Posterior vena cava (tissue), 2 donors: ENCODE measurements around the gene POLR2M. TPM values are rescaled to one million over a fixed set of nuclear protein-coding genes. Genes with fewer than 3 reads are reported as not detected.

Experiments
- DNase-seq: peaks from one replicate; pipeline ENCODE4 v3.0.0-alpha.2; 2020; ENCODE audit warnings: low spot score
- intact Hi-C, 2 donors: fragments of 100-400 bp; cut with DNase I; formaldehyde crosslinking; loops; one replicate each; pipeline versions ENCODE4 v1.14.1 to v1.14.2; 2022 to 2023
- total RNA-seq, 2 donors: library from RNA; stranded (reverse); fragmentation: NEBNext Ultra II Directional; extraction: Animal tissue kit (Norgen Biotek cat#: 25700); gene quantifications; one replicate each; pipeline ENCODE4 v1.2.1, GENCODE V29; 2021
- donor health status: DM: yes; HTN: yes; CAD: no.
- donor health status: DM: yes; HTN: yes; CAD: no.

POLR2M gene
- total RNA-seq, 2 donors from 2014 or later, result 65.2 to 76.0 TPM

DNA sequence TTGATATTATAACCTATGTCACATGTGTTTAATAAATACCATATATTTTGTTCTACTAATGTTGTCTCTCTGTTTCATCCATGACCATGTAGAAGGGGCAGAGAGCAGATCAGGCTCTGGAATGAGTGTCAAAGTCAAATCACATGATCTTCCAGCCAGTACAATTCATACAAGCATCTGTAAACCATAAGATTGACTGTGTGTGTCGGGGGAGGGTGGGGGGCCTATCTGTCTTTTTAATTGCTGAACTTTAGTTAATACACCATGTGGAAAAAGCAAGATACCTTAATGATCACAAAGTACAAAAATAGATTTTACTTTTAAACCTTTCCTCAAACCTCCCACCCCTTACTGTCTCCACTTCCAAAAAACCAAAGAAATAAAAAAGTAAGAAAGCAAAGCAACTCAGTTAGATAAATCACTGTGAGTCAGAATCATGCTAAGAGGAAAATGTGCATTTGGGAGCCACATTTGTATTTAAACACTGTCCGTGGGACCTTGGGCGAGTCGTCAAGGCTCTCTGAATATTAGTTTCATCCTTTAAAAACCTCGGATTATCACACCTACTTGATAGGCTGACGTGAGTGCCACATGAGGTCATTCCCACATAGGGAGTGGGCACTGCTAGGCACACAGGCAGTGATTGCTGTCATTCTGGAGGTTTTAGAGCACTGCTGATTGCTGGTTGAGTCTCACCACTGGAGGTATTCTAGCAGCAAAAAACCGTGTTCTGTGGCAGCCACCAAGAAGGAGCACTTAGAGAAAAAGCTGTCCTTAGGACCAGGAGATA lies 21.0 kb upstream of the POLR2M start:
- DNase-seq, result no peak
- intact Hi-C loops, result no loop called here

DNA sequence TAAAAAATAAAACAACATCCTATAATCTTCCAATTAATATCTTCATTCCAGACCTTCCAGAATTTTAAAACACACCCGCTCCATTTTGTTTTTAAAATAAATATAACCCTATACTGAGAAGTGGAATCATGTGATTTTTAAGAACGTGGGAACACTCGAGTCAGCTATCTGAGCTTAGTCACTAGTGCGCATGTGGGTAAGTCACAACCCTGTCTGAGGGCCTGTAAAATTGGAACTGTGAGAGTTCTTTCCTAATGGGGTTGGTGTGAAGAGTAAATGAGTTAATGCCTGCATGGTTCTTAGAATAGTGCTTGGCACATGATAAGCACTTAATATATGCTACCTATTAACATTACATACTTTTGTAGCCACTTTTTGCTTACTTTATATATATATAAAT lies 19.9 kb upstream of the POLR2M start:
- no peak for DNase-seq
- intact Hi-C loops, result no loop called here

GRCh38 chr15:57690341-57690966 lies 16.1 kb upstream of the POLR2M start:
- intact Hi-C loops, result no loop called here
- DNase-seq, result no peak

DNA sequence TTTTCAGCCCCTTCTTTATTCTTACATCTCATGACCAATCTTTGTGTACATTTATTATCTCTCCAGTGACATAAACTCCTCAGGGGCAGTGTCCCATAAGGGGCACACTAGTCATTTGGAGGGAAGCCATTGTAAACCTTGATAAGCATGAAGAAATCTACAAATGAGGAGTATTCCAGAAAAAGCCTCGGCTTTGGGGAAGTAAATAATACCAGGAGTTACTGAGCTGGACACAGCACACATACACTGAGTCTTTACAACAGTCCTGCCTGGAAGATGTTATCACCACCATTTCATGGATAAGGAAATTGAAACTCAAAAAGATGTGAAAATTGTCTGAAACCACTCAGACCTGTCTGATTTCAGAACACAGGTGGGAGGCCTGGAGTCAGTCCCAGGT lies 15.4 kb upstream of the POLR2M start:
- no peak for DNase-seq
- intact Hi-C loops, result no loop called here

GRCh38 chr15:57692709-57693108 lies 13.8 kb upstream of the POLR2M start:
- no peak for DNase-seq
- intact Hi-C loops, result no loop called here

GRCh38 chr15:57694279-57694678 lies 12.2 kb upstream of the POLR2M start:
- no peak for DNase-seq
- intact Hi-C loops, result no loop called here

- intact Hi-C loops, result no loop called here
- DNase-seq, result no peak
Observed at GRCh38 chr15:57696146-57696545, 10.4 kb upstream of the POLR2M start.

- intact Hi-C loops, result no loop called here
- no peak for DNase-seq
Observed at GRCh38 chr15:57697588-57697987, 8.9 kb upstream of the POLR2M start.

- no peak for DNase-seq
- intact Hi-C loops, result no loop called here
Observed at GRCh38 chr15:57698243-57698642, 8.3 kb upstream of the POLR2M start.

DNA sequence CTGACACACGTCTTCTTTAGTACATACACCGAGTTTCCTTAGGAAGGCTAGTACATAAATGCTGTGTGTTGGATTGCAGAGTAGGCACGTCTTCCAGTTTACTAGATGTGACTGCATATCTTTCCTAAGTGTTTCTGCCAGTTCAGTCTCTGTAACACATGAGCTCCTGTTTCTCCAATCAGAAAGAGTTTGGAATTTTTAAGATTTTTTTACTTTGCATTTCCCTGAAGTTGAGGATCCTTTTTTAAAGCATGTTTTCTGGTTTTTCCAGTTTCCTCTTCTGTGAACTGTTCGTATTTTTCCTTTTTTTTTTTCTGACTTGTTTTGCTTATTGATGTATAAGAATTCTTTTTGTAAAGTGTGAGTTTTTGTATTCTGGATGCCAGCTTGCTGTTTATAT lies 7.5 kb upstream of the POLR2M start:
- intact Hi-C loops, result no loop called here
- no peak for DNase-seq

DNA sequence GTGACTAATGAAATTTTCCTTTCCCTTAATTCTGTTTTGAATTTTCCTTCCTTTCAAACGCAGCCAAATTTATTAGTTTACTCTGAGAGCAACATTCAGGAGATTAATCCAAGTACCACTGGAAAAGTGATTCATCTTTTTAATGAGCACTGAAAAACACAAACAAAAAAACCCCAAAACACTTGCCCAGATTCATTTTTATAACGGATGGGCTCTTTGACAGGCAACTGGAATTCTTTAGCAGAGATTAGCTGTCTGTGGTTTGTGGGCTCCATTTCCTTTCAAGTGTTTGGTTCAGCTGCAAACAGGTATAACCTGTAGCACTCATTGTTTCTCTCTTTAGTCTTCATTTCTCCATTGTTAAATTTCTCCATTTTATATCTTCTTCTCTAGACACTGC lies 3.1 kb upstream of the POLR2M start:
- no peak for DNase-seq
- intact Hi-C loops, result no loop called here

DNA sequence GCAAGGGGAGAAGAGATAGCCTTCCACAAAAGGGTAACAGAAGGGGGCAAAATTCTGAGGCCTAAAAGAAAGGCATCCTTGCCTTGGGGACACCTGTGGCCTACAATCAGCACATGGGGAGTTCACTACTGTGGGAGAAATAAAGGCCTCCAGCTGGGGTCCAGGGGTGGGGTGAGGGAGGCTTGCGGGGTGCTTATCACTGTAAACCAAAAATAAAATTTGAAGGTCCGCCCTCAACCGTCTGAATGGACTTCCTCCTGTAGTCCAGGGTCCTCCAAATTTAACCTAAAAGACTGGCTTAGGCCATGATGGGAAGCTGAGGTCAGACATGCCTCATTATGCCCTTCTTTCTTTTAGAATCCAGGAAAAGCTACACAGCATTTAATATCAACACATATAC lies 2.1 kb upstream of the POLR2M start:
- intact Hi-C loops, result no loop called here
- DNase-seq, result no peak

DNA sequence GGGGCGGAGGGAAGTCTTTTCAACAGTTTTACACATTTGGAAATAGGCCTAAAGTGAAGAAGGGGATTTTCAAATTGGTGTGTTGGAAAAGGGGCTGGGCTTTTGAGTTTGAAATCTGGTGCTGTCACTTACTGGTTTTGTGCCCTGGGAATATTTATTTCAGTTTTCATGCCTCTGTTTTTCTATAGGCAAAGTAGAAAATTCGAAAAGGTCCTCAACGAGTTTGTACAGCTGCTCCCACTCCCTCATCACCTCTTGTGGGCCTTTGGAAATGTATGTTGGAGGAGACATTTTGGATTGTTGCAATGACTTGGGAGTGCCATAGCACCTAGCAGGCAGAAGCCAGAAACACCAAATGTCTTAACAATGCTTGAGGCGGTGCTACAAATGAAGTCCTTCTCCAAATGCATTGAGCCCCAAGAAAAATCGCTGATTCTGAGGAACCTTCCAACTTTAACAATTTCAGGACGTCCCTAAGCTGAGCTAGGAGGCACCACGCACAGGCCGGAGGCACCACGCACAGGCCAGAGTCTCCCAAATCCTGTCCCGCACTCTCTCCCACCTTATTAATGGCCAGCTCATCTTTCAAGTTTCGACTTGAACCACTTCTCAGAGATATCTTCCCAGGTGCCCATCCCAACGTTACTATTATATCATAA lies 639 bp upstream of the POLR2M start:
- no peak for DNase-seq
- intact Hi-C loops, result no loop called here

- intact Hi-C loops, result no loop called here
- no peak for DNase-seq
Observed at GRCh38 chr15:57708047-57708446, 1.5 kb downstream of the POLR2M start.

DNA sequence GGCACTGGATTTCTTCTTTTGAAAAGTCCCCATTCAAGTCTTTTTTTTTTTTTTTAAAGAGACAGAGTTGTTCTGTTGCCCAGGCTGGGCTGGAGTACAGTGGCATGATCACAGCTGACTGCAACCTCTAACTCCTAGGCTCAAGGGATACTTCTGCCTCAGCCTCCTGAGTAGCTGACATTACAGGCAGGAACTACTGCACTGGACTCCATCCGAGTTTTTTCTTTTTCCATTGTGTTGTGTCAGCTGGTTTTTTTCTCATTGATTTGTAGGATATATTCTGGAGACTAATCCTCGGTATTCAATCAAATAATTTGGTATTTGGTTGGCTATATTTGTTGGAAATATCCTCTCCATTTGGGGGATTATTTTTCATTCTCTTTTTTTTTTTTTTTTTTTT lies 11.8 kb downstream of the POLR2M start:
- no peak for DNase-seq
- intact Hi-C loops, result no loop called here

- DNase-seq, result no peak
- intact Hi-C loops, result no loop called here
Observed at GRCh38 chr15:57720867-57721266, 14.4 kb downstream of the POLR2M start.

GRCh38 chr15:57726411-57726810 lies 19.9 kb downstream of the POLR2M start:
- intact Hi-C loops, result no loop called here
- no peak for DNase-seq

GRCh38 chr15:57727031-57727430 lies 20.5 kb downstream of the POLR2M start:
- intact Hi-C loops, result no loop called here
- DNase-seq, result no peak

DNA sequence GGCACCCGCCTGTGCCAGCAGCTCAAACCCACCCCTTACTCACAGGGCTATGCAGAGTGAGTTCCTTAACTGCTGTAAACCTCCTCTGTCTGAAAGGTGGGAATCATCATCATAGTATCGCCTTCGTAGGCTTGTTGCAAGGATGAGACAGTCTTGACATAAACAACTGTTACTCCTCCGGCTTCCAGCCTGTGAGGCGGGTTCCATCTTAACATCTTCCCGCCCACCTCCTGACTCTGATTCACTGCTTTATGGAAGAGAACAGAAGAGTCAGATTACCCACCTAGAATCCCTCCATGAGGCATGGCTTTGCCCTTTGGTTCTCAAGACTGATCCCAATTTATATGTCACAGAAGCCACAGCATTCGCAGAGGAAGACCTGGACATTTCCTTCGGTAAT lies 21.9 kb downstream of the POLR2M start:
- DNase-seq, result no peak
- intact Hi-C loops, result no loop called here

DNA sequence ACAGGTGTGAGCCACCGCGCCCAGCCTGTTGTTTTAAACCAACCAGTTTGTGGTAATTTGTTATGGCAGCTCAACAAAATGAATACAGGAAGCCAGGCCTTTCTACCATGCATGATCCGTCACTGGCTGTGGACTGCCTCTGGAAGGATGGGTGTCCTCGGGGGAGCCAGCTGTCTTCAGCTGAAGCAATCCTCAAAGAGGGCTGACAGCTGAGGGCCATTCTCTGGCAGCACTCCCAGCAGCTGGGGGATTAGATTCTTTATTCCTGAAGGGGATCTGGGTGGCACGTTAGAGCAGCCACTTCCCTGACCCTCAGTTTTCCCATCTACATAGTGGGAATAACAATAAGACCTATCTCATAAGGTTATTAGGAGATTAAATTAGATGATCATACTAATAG lies 24.4 kb downstream of the POLR2M start:
- DNase-seq, result no peak
- intact Hi-C loops, result no loop called here
